Heart left ventricle (tissue), 16 donors: ENCODE results near the gene TBX3. TPM values are rescaled to one million over a fixed set of nuclear protein-coding genes. Genes with fewer than 3 reads are reported as not detected.
A peak's percentile ranks its signal among the peaks of the same experiment; 100 is the strongest.

Experiments used
- ATAC-seq, 4 donors: fragments of 200-7000 bp; cut with Tn5 transposase; one replicate each; pipeline ENCODE4 v1.9.1; 2020 to 2022; ENCODE audit warnings: moderate library complexity in 4 of 4, mild to moderate bottlenecking in 3 of 4, moderate number of reproducible peaks in 1 of 4
- DNase-seq, 5 donors: peaks; one replicate each; pipeline ENCODE4 v3.0.0-alpha.2; 2020
- H3K27ac ChIP-seq, 12 donors: fragments of 200-600 bp; sonication (generic) in 4 of 12; one replicate each; pipeline versions ENCODE4 v1.5.0 to v1.8.0; 2016 to 2022; ENCODE audit warnings: mild to moderate bottlenecking in 2 of 12
- H3K27me3 ChIP-seq, 9 donors: fragments of 200-600 bp; sonication (generic) in 2 of 9; one replicate each; pipeline versions ENCODE4 v1.5.1 to v1.8.0; 2016 to 2022; ENCODE audit warnings: mild to moderate bottlenecking in 3 of 9
- H3K36me3 ChIP-seq, 9 donors: fragments of 200-600 bp; sonication (generic) in 2 of 9; one replicate each; pipeline versions ENCODE4 v1.5.0 to v1.8.0; 2018 to 2022; ENCODE audit warnings: mild to moderate bottlenecking in 2 of 9
- H3K4me1 ChIP-seq, 12 donors: fragments of 200-600 bp; sonication (generic) in 4 of 12; one replicate each; pipeline versions ENCODE4 v1.5.0 to v1.8.0; 2016 to 2022; ENCODE audit warnings: mild to moderate bottlenecking in 3 of 12
- H3K4me3 ChIP-seq, 12 donors: fragments of 200-600 bp; sonication (generic) in 4 of 12; one replicate each; pipeline versions ENCODE4 v1.5.0 to v1.8.0; 2017 to 2022; ENCODE audit warnings: mild to moderate bottlenecking in 9 of 12, moderate library complexity in 4 of 12
- H3K9me3 ChIP-seq, 12 donors: fragments of 200-600 bp; sonication (generic) in 4 of 12; one replicate each; pipeline versions ENCODE4 v1.5.0 to v1.8.0; 2016 to 2022; ENCODE audit warnings: mild to moderate bottlenecking in 1 of 12
- POLR2A ChIP-seq, 2 donors: fragments of 450-650 bp; IDR thresholded peaks; one replicate each; pipeline ENCODE4 v1.6.1; 2017; ENCODE audit warnings: antibody characterized with exemption in 2 of 2, mild to moderate bottlenecking in 2 of 2, moderate library complexity in 2 of 2
- WGBS, 4 donors: extraction: QIAGEN DNeasy Blood & Tissue Kit in 2 of 4; methylation state at CpG; one replicate each; pipeline versions ENCODE4 v1.1.5 to v1.1.7; 2013 to 2018; 5-methylcytosine and 5-hydroxymethylcytosine counted together
- intact Hi-C, 10 donors: fragments of 100-400 bp; cut with DNase I; formaldehyde crosslinking; loops; one replicate each; pipeline versions ENCODE4 v1.11.1 to v1.14.2; 2022
- polyA plus RNA-seq, 2 donors: library from polyadenylated mRNA; stranded (reverse); fragments of 200-250 nt; gene quantifications; one replicate each; pipeline ENCODE4 v1.2.3, GENCODE V29; 2013
- total RNA-seq, 9 donors: library from RNA; depleted of rRNA in 2 of 9; stranded (reverse); fragments of >200 nt in 2 of 9; fragmentation: NEBNext Ultra II Directional in 3 of 9; extraction: Animal tissue kit (Norgen Biotek cat#: 25700) in 3 of 9; gene quantifications; one replicate each; pipeline versions ENCODE4 v1.1.0 to v1.2.4, GENCODE V29; 2016 to 2023
- TF ChIP-seq, protein P1 (sequence below), 12 donors: fragments of 200-600 bp; sonication (generic) in 4 of 12; IDR thresholded peaks; one replicate each; pipeline versions ENCODE4 v1.5.0 to v1.8.0; 2018 to 2022; ENCODE audit warnings: antibody characterized with exemption in 12 of 12, mild to moderate bottlenecking in 5 of 12
- donor health status: ischemic (EF 13 %, LVEDD 7.1; RV severe dilation, severe dysfunction).
- donor health status: healthy with polysubstance abuse.
- donor health status: DM: no; HTN: yes; CAD: no.
- donor health status: DM: no; HTN: no; CAD: no.
- donor health status: ischemic (EF 25% LVEDD 6.9; RV normal size, moderate dysfunction).
- donor health status: ischemic (EF 25% LVEDD 5.7; RV mildly dilated, moderate dysfunction).
- donor health status: healthy.
- donor health status: DM: yes; HTN: yes; CAD: no.
- donor health status: ischemic (EF 35%, LVEDD 5.7; RV mildly dilated, moderate dysfunction).
- donor health status: nonischemic (EF 11% LVEDD 7.7; RV severe dilation, severe dysfunction).
- donor health status: DM: yes; HTN: yes; CAD: no.
- donor health status: PGD.
- donor health status: ischemic (EF 29% LVEDD 5.4; RV normal size, mild dysfunction).
- donor health status: nonischemic (EF 23%, LVEDD 6.1; RV moderate dilation, normal function).

The TBX3 gene
- total and polyA plus RNA-seq, 11 donors: 10.3 to 31.3 (median 15.7) TPM

- Histone ChIP-seq H3K9me3 (no peaks in the 10 kb centered on the region), H3K27me3 (peaks cover 9 to 62% (median 28%) of the 10 kb centered on the region in 9 donors), H3K27ac (peak overlapping the region; percentile 81 to 98 (median 90)), H3K4me3 (peak overlapping the region; percentile 56 to 89 (median 74)), H3K4me1 (peaks cover 0 to 33% (median 12%) of the 10 kb centered on the region in 12 donors), H3K36me3 (peaks cover 0 to 21% (median 3%) of the 10 kb centered on the region in 9 donors)
- intact Hi-C loops: loop anchor here in 7 of 10 donors (5.0 to 10.0 kb wide), 17 partner anchors 112 to 1069 kb away; no protein-coding TSS in a partner anchor
- ATAC-seq (peak in 3 of 4 donors; percentile 3 to 43 (median 19)), DNase-seq (peak in 3 of 5 donors; percentile 41 to 64 (median 43))
- 1 to 3% (median 2%) methylated on average over 44 to 56 of the region's 56 CpGs for WGBS, 4 donors
- TF ChIP-seq POLR2A (IDR thresholded peaks at IDR 0.05): no peak
- TF ChIP-seq, protein P1, sequence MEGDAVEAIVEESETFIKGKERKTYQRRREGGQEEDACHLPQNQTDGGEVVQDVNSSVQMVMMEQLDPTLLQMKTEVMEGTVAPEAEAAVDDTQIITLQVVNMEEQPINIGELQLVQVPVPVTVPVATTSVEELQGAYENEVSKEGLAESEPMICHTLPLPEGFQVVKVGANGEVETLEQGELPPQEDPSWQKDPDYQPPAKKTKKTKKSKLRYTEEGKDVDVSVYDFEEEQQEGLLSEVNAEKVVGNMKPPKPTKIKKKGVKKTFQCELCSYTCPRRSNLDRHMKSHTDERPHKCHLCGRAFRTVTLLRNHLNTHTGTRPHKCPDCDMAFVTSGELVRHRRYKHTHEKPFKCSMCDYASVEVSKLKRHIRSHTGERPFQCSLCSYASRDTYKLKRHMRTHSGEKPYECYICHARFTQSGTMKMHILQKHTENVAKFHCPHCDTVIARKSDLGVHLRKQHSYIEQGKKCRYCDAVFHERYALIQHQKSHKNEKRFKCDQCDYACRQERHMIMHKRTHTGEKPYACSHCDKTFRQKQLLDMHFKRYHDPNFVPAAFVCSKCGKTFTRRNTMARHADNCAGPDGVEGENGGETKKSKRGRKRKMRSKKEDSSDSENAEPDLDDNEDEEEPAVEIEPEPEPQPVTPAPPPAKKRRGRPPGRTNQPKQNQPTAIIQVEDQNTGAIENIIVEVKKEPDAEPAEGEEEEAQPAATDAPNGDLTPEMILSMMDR (IDR thresholded peaks at IDR 0.05): peak in 4 of 12 donors; percentile 13 to 39 (median 37)
Measured at GRCh38 chr12:114682785-114683708, 928 bp downstream of the TBX3 start.

GRCh38 chr12:114682106-114682784, 1.7 kb downstream of the TBX3 start:
- intact Hi-C loops: loop anchor here in 7 of 10 donors (5.0 to 10.0 kb wide), 17 partner anchors 113 to 1070 kb away; no protein-coding TSS in a partner anchor
- Histone ChIP-seq H3K36me3 (peaks cover 0 to 27% (median 5%) of the 10 kb centered on the region in 9 donors), H3K9me3 (no peaks in the 10 kb centered on the region), H3K4me3 (peak overlapping the region; percentile 56 to 89 (median 74)), H3K4me1 (peaks cover 0 to 37% (median 15%) of the 10 kb centered on the region in 12 donors), H3K27ac (peak overlapping the region; percentile 81 to 98 (median 90)), H3K27me3 (peaks cover 9 to 54% (median 20%) of the 10 kb centered on the region in 9 donors)
- no peak for ATAC-seq
- 20 to 40% (median 23%) methylated on average over 10 of the region's 10 CpGs for WGBS, 4 donors
- TF ChIP-seq POLR2A (IDR thresholded peaks at IDR 0.05): no peak
- no peak for DNase-seq

- Histone ChIP-seq H3K4me1 (peaks cover 0 to 41% (median 17%) of the 10 kb centered on the region in 12 donors), H3K4me3 (peak overlapping the region; percentile 56 to 89 (median 74)), H3K27ac (peak overlapping the region in 11 of 12 donors; percentile 81 to 98 (median 90)), H3K9me3 (no peaks in the 10 kb centered on the region), H3K36me3 (peaks cover 0 to 37% (median 10%) of the 10 kb centered on the region in 9 donors), H3K27me3 (peaks cover under 1 to 44% (median 10%) of the 10 kb centered on the region in 9 donors)
- WGBS, 4 donors: 41 to 58% (median 47%) methylated on average over 17 of the region's 17 CpGs
- intact Hi-C loops: loop anchor here in 7 of 10 donors (5.0 to 10.0 kb wide), 17 partner anchors 114 to 1071 kb away; no protein-coding TSS in a partner anchor
- DNase-seq (no peak), ATAC-seq (no peak)
- TF ChIP-seq, protein P1 (IDR thresholded peaks at IDR 0.05): no peak
- no peak for TF ChIP-seq POLR2A (IDR thresholded peaks at IDR 0.05)
Measured at GRCh38 chr12:114681116-114681871, 2.7 kb downstream of the TBX3 start.

DNA sequence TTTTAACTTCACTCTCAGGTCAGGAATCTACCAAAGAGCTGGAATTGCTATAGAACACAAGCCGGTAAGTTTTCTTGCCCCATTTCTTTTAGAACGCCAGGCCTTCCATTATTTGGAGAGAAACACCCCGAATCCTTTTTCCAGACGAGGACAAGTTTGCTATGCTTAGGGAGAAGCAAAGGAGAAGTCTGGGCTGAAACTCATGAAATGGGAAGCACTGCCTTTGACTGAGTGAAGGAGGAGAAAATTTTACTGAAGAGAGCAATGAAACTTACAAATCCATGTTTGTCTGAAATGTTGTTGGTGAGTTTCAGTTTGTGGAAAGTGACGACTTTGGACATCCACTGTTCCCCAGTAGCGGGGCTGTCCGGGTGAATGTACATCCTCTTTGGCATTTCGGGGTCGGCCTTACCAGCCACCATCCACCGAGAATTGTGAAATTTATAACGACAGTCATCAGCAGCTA, 3.3 kb downstream of the TBX3 start:
- Histone ChIP-seq H3K27me3 (peaks cover 0 to 38% (median 4%) of the 10 kb centered on the region in 9 donors), H3K9me3 (no peaks in the 10 kb centered on the region), H3K4me3 (peak overlapping the region; percentile 56 to 89 (median 74)), H3K4me1 (peaks cover 0 to 45% (median 17%) of the 10 kb centered on the region in 12 donors), H3K27ac (peak overlapping the region in 10 of 12 donors; percentile 15 to 98 (median 90)), H3K36me3 (peaks cover 0 to 43% (median 16%) of the 10 kb centered on the region in 9 donors)
- no peak for TF ChIP-seq POLR2A (IDR thresholded peaks at IDR 0.05)
- TF ChIP-seq, protein P1 (IDR thresholded peaks at IDR 0.05): no peak
- ATAC-seq: no peak
- DNase-seq: no peak
- whole genome bisulfite sequencing, 4 donors: 52 to 61% (median 58%) methylated on average over 11 of the region's 11 CpGs
- intact Hi-C loops: loop anchor here in 7 of 10 donors (5.0 to 10.0 kb wide), 17 partner anchors 114 to 1072 kb away; no protein-coding TSS in a partner anchor
